Thyroid gland (tissue), 4 donors: ENCODE measurements around the gene PDE11A. TPM values are rescaled to one million over a fixed set of nuclear protein-coding genes. Genes with fewer than 3 reads are reported as not detected.

ENCODE experiments used
- DNase-seq, 2 donors: peaks; one replicate each; pipeline ENCODE4 v3.0.0-alpha.2; 2019
- H3K27ac ChIP-seq, 3 donors: fragments of 200-600 bp; sonication (generic); 1 replicate in 2 of 3; 2 replicates in 1 of 3; pipeline ENCODE4 v1.5.1; 2016 to 2019; ENCODE audit warnings: mild to moderate bottlenecking in 1 of 3, moderate library complexity in 1 of 3
- H3K27me3 ChIP-seq: fragments of 200-600 bp; sonication (generic); one replicate; pipeline ENCODE4 v1.5.1; 2019
- H3K36me3 ChIP-seq, 2 donors: fragments of 200-600 bp; sonication (generic); one replicate each; pipeline ENCODE4 v1.5.1; 2016 to 2019
- H3K4me1 ChIP-seq, 2 donors: fragments of 200-600 bp; sonication (generic); one replicate each; pipeline ENCODE4 v1.5.1; 2017 to 2019
- H3K4me3 ChIP-seq, 3 donors: fragments of 200-600 bp; sonication (generic); replicated peaks in 1 of 3; 1 replicate in 2 of 3; 2 replicates in 1 of 3; pipeline ENCODE4 v1.5.1; 2016; ENCODE audit warnings: mild to moderate bottlenecking in 1 of 3
- H3K9me3 ChIP-seq: fragments of 200-600 bp; sonication (generic); one replicate; pipeline ENCODE4 v1.5.1; 2017
- POLR2A ChIP-seq, 2 donors: fragments of 450-650 bp; IDR thresholded peaks; one replicate each; pipeline ENCODE4 v1.6.1; 2017; ENCODE audit warnings: antibody characterized with exemption in 2 of 2, mild to moderate bottlenecking in 2 of 2, moderate library complexity in 1 of 2
- WGBS, 2 donors: methylation state at CpG; one replicate each; pipeline ENCODE4 v1.1.5; 2017; 5-methylcytosine and 5-hydroxymethylcytosine counted together
- intact Hi-C: fragments of 100-400 bp; cut with DNase I; formaldehyde crosslinking; loops from one replicate; pipeline ENCODE4 v1.15.1; 2023
- total RNA-seq, 4 donors: library from RNA; depleted of rRNA; stranded (reverse); fragments of >200 nt; gene quantifications; one replicate each; pipeline ENCODE4 v1.2.3, GENCODE V29; 2016
- TF ChIP-seq, protein P1 (sequence below), 6 experiments: fragments of 200-600 bp in 3 of 6; fragments of 450-650 bp in 3 of 6; sonication (generic) in 3 of 6; IDR thresholded peaks; one replicate each; pipeline ENCODE4 v1.5.1; 2016 to 2019; ENCODE audit warnings: antibody characterized with exemption in 6 of 6, mild to moderate bottlenecking in 2 of 6, inconsistent platforms in 1 of 6, moderate library complexity in 1 of 6

Gene PDE11A
- total RNA-seq, 4 donors from 2014 or later: 2.2 to 4.0 (median 3.0) TPM

DNA sequence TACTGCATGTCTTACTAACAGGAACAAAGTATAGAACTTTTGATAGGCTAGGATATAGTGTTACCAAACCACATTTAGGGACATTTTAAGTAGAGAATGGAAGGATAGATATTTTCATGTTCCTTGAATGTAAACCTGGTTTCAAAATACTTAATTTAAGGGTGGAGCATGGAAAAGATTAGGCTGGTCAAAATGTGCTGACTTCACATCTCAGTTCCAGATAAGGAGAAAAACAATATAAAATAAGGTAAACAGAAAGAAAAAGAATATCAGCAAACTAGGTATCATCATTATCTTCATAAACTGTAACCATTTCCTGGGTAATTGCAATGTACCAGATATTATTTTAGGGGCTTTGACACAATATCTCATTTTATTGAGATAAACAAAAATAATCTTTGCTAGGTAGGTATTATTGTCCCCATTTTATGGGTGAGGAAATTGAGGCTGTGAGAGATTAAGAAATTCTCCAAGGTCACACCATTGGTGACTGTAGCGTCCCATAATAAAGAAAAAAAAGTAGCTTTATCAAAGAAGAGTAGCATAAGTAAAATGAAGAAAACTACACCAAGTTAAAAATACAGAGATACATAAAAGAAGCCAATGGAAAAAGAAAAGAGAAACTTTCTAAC lies 3.6 kb downstream of the PDE11A start:
- TF ChIP-seq, protein P1, sequence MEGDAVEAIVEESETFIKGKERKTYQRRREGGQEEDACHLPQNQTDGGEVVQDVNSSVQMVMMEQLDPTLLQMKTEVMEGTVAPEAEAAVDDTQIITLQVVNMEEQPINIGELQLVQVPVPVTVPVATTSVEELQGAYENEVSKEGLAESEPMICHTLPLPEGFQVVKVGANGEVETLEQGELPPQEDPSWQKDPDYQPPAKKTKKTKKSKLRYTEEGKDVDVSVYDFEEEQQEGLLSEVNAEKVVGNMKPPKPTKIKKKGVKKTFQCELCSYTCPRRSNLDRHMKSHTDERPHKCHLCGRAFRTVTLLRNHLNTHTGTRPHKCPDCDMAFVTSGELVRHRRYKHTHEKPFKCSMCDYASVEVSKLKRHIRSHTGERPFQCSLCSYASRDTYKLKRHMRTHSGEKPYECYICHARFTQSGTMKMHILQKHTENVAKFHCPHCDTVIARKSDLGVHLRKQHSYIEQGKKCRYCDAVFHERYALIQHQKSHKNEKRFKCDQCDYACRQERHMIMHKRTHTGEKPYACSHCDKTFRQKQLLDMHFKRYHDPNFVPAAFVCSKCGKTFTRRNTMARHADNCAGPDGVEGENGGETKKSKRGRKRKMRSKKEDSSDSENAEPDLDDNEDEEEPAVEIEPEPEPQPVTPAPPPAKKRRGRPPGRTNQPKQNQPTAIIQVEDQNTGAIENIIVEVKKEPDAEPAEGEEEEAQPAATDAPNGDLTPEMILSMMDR (IDR thresholded peaks at IDR 0.05): no peak
- TF ChIP-seq POLR2A (IDR thresholded peaks at IDR 0.05): no peak
- WGBS, 2 donors: 88 to 98% methylated on average over 1 of the region's 1 CpG
- intact Hi-C loops: no loop called here
- Histone ChIP-seq H3K36me3 (no peaks in the 10 kb centered on the region), H3K9me3 (no peaks in the 10 kb centered on the region), H3K4me3 (no peak overlapping the region), H3K27ac (no peak overlapping the region), H3K4me1 (peaks cover 18 to 41% of the 10 kb centered on the region in 2 donors), H3K27me3 (no peaks in the 10 kb centered on the region)
- DNase-seq: no peak

DNA sequence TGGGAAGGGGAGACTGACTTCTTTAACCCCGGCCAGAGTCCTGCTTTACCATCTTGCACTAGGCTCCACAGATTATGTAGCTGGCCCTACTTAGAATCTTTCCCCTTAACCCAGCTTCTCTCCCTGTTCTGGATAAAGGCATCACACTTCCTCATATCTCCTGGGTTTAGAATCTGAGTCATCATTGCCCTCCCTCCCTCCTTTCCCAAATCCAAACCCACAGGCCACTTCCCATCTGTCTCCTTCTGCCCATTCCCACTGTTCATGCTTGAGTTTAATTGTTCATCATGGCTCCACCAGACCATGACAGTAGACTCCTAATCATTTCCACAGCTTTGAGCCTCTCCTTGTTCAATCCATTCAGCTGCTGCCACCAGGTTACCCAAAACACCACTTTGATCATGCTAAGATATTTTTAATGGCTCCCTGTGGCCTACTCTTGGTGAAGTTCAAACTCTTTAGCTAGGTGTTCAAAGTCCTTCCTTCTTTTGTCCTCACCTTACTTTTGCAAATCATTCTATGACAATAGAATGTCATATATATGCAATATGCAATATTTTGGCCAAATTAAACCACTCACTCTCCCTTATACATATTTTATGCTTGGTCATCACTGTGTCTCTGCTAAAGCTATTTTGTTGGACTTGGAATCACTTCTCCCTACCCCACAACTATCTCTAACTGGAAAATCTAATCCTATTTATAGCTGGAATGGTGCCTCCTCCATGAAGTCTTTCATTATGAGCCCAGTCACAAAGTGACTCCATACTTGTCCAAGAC lies 5.5 kb downstream of the PDE11A start:
- intact Hi-C loops: no loop called here
- Histone ChIP-seq H3K27ac (peak overlapping the region; percentile 36 to 87 (median 76)), H3K4me3 (no peak overlapping the region), H3K4me1 (peaks cover 12 to 37% of the 10 kb centered on the region in 2 donors), H3K9me3 (no peaks in the 10 kb centered on the region), H3K27me3 (no peaks in the 10 kb centered on the region), H3K36me3 (no peaks in the 10 kb centered on the region)
- no peak for DNase-seq
- TF ChIP-seq POLR2A (IDR thresholded peaks at IDR 0.05): no peak
- TF ChIP-seq, protein P1 (IDR thresholded peaks at IDR 0.05): no peak
- WGBS, 2 donors: 94% methylated on average over 1 of the region's 1 CpG

DNA sequence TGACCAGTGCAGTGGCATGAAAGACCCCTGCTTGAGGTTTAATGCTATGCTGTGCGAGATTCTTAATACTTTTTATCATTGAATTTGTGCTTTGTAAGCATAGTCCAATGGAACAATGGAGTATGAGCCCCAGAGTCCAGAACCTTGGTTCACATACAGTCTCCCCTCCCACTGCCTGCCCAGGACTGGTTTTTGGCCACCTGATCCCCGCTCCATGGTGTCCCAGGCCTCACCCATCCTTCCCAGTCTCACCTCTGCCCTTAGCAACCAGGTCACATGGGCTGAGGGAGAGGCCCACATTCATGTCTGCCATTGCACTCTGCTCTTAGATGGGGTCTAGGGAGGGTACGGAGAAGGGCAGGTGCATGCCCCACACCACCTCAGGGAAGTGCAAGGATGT lies 6.3 kb downstream of the PDE11A start:
- no peaks in the 10 kb centered on the region for H3K36me3 ChIP-seq
- H3K9me3 ChIP-seq: no peaks in the 10 kb centered on the region
- no peak for DNase-seq
- peaks cover 12 to 33% of the 10 kb centered on the region in 2 donors for H3K4me1 ChIP-seq
- no peaks in the 10 kb centered on the region for H3K27me3 ChIP-seq
- peak overlapping the region; percentile 36 to 87 (median 76) for H3K27ac ChIP-seq
- no peak overlapping the region for H3K4me3 ChIP-seq
- 92% methylated on average over 2 to 3 of the region's 3 CpGs for WGBS, 2 donors
- no peak for TF ChIP-seq POLR2A (IDR thresholded peaks at IDR 0.05)
- TF ChIP-seq, protein P1 (IDR thresholded peaks at IDR 0.05): no peak
- intact Hi-C loops: no loop called here

DNA sequence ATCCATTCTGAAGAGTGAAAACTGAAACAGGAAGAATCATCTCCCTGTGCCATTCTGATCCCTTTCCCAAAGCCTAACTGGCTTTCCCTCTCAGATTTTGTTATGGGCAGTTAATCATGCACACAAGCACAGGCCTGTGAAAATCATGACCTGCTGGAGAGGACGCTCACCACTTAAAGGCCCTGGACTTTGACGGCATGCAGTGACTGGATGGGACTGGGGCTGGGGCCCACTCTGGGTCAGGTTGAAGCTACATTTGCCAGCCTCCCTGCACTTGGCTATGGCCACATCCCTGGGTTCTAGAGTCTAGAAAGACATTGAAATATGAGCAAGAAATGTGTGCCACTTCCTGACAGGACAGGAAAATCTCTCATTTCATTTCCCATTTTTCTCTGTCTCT lies 12.9 kb downstream of the PDE11A start:
- no peaks in the 10 kb centered on the region for H3K36me3 ChIP-seq
- WGBS, 2 donors: 27 to 41% methylated on average over 2 of the region's 2 CpGs
- no peaks in the 10 kb centered on the region for H3K27me3 ChIP-seq
- no peak overlapping the region for H3K4me3 ChIP-seq
- intact Hi-C loops: no loop called here
- peak; percentile 70 to 72 for DNase-seq
- H3K27ac ChIP-seq: peak overlapping the region; percentile 44 to 72 (median 66)
- H3K9me3 ChIP-seq: no peaks in the 10 kb centered on the region
- TF ChIP-seq POLR2A (IDR thresholded peaks at IDR 0.05): no peak
- TF ChIP-seq, protein P1 (IDR thresholded peaks at IDR 0.05): no peak
- peaks cover 6 to 14% of the 10 kb centered on the region in 2 donors for H3K4me1 ChIP-seq

DNA sequence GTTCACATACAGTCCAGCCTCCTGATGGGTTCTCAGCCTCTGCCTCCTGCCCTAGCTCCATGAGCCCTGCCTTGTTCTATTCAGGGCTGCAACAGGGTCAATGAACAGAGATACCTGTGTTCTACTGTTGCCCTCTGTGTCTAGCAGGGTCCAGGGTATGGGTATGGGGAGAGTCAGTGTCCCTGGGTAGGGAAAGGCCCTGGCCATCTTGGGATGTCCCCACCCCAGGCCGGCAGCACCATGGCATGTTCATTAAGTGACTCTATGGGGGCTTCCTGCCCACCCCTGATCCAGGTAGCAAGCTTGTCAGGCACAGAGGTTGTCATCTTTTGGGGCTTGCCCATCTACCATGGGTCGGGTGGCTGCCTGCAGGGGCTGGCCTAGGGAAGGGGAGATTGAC lies 13.5 kb downstream of the PDE11A start:
- Histone ChIP-seq H3K4me1 (peaks cover 4 to 11% of the 10 kb centered on the region in 2 donors), H3K9me3 (no peaks in the 10 kb centered on the region), H3K27me3 (no peaks in the 10 kb centered on the region), H3K27ac (peak overlapping the region; percentile 44 to 72 (median 66)), H3K4me3 (no peak overlapping the region), H3K36me3 (no peaks in the 10 kb centered on the region)
- DNase-seq: no peak
- TF ChIP-seq POLR2A (IDR thresholded peaks at IDR 0.05): no peak
- TF ChIP-seq, protein P1 (IDR thresholded peaks at IDR 0.05): no peak
- intact Hi-C loops: no loop called here
- 93 to 100% methylated on average over 1 to 2 of the region's 2 CpGs for WGBS, 2 donors
